ENCODE measurements around the gene CYSTM1.

Gene CYSTM1

GRCh38 chr5:140202610-140203009 lies 27.6 kb downstream of the CYSTM1 start:
- CTCF ChIA-PET: no interaction called here
- DNase-seq (ENCODE audit: extremely low spot score): no peak
- POLR2A ChIA-PET: no interaction called here
- TF ChIP-seq L3MBTL2 (conservative IDR thresholded peaks at IDR 0.05) (no peak), SP1 (IDR thresholded peaks at IDR 0.05) (no peak), ELF4 (IDR thresholded peaks at IDR 0.05) (no peak), NFRKB (IDR thresholded peaks at IDR 0.05) (no peak), ZNF384 (IDR thresholded peaks at IDR 0.05) (no peak), CTBP1 (IDR thresholded peaks at IDR 0.05; ENCODE audit: borderline replicate concordance) (no peak), HDGF (IDR thresholded peaks at IDR 0.05; ENCODE audit: borderline replicate concordance) (no peak), ARNT (IDR thresholded peaks at IDR 0.05) (no peak), TARDBP (IDR thresholded peaks at IDR 0.05) (no peak), LEF1 (IDR thresholded peaks at IDR 0.05; ENCODE audit: borderline replicate concordance) (no peak), FOXK2 (IDR thresholded peaks at IDR 0.05) (no peak)

GRCh38 chr5:140205216-140205615 lies 30.2 kb downstream of the CYSTM1 start:
- POLR2A ChIA-PET: no interaction called here
- TF ChIP-seq PKNOX1 (IDR thresholded peaks at IDR 0.05): no peak
- CTCF ChIA-PET: interaction anchor here (0.6 to 1.4 kb wide), 2 partner anchors 15 to 150 kb away, joined by 4 read pairs; no protein-coding TSS in a partner anchor
- no peak for DNase-seq (ENCODE audit: extremely low spot score)

GRCh38 chr5:140205952-140206351 lies 31.0 kb downstream of the CYSTM1 start:
- POLR2A ChIA-PET: interaction anchor here (1.4 kb wide), 1 partner anchor 9 kb away, joined by 3 read pairs; no protein-coding TSS in a partner anchor
- no peak for DNase-seq (ENCODE audit: extremely low spot score)
- CTCF ChIA-PET: interaction anchor here (0.6 to 1.5 kb wide), 6 partner anchors 13 to 151 kb away, joined by 3 to 6 read pairs (median 4); partner anchors contain the start of gene HBEGF
- TF ChIP-seq L3MBTL2 (conservative IDR thresholded peaks at IDR 0.05) (no peak), PKNOX1 (IDR thresholded peaks at IDR 0.05) (no peak), LEF1 (IDR thresholded peaks at IDR 0.05; ENCODE audit: borderline replicate concordance) (no peak), ARNT (IDR thresholded peaks at IDR 0.05) (no peak), SP1 (IDR thresholded peaks at IDR 0.05) (no peak), FOXM1 (IDR thresholded peaks at IDR 0.05; ENCODE audit: borderline replicate concordance) (no peak), BHLHE40 (IDR thresholded peaks at IDR 0.05; ENCODE audit: borderline replicate concordance) (no peak), TARDBP (IDR thresholded peaks at IDR 0.05) (no peak)

GRCh38 chr5:140207250-140207964 lies 32.4 kb downstream of the CYSTM1 start:
- POLR2A ChIA-PET: no interaction called here
- CTCF ChIA-PET: interaction anchor here (0.6 to 1.5 kb wide), 3 partner anchors 9 to 648 kb away, joined by 3 to 4 read pairs (median 3); partner anchors contain the start of gene HBEGF
- TF ChIP-seq L3MBTL2 (conservative IDR thresholded peaks at IDR 0.05) (no peak), ELF4 (IDR thresholded peaks at IDR 0.05) (no peak), ARNT (IDR thresholded peaks at IDR 0.05) (no peak), HDGF (IDR thresholded peaks at IDR 0.05; ENCODE audit: borderline replicate concordance) (no peak), SP1 (IDR thresholded peaks at IDR 0.05) (no peak), SUZ12 (IDR thresholded peaks at IDR 0.05) (no peak), NFRKB (IDR thresholded peaks at IDR 0.05) (no peak), TARDBP (IDR thresholded peaks at IDR 0.05) (no peak), FOXM1 (IDR thresholded peaks at IDR 0.05; ENCODE audit: borderline replicate concordance) (no peak), LEF1 (IDR thresholded peaks at IDR 0.05; ENCODE audit: borderline replicate concordance) (no peak), FOXA1 (IDR thresholded peaks at IDR 0.05) (no peak), ZNF384 (IDR thresholded peaks at IDR 0.05) (no peak), FOXK2 (IDR thresholded peaks at IDR 0.05) (no peak)
- no peak for DNase-seq (ENCODE audit: extremely low spot score)

- CTCF ChIA-PET: no interaction called here
- POLR2A ChIA-PET: interaction anchor here (0.6 kb wide), 1 partner anchor 22 kb away, joined by 4 read pairs; no protein-coding TSS in a partner anchor
- no peak for DNase-seq (ENCODE audit: extremely low spot score)
- no peak for TF ChIP-seq FOXM1 (IDR thresholded peaks at IDR 0.05; ENCODE audit: borderline replicate concordance)
- TF ChIP-seq ARNT (IDR thresholded peaks at IDR 0.05): no peak
- no peak for TF ChIP-seq FOXK2 (IDR thresholded peaks at IDR 0.05)
- TF ChIP-seq PKNOX1 (IDR thresholded peaks at IDR 0.05): no peak
- TF ChIP-seq CTBP1 (IDR thresholded peaks at IDR 0.05; ENCODE audit: borderline replicate concordance): no peak
- no peak for TF ChIP-seq ZNF384 (IDR thresholded peaks at IDR 0.05)
- no peak for TF ChIP-seq SUZ12 (IDR thresholded peaks at IDR 0.05)
- TF ChIP-seq SP1 (IDR thresholded peaks at IDR 0.05): no peak
- TF ChIP-seq L3MBTL2 (conservative IDR thresholded peaks at IDR 0.05): no peak
- TF ChIP-seq TARDBP (IDR thresholded peaks at IDR 0.05): no peak
- TF ChIP-seq HDGF (IDR thresholded peaks at IDR 0.05; ENCODE audit: borderline replicate concordance): no peak
- TF ChIP-seq NFRKB (IDR thresholded peaks at IDR 0.05): no peak
- TF ChIP-seq BHLHE40 (IDR thresholded peaks at IDR 0.05; ENCODE audit: borderline replicate concordance): no peak
- no peak for TF ChIP-seq LEF1 (IDR thresholded peaks at IDR 0.05; ENCODE audit: borderline replicate concordance)
Measured at GRCh38 chr5:140208065-140208464, 33.1 kb downstream of the CYSTM1 start.

GRCh38 chr5:140213370-140213983 lies 38.5 kb downstream of the CYSTM1 start:
- ChIA-PET CTCF (no interaction called here), POLR2A (interaction anchor here (1.1 kb wide), 1 partner anchor 39 kb away, joined by 3 read pairs; the partner anchor contains the start of gene CYSTM1)
- TF ChIP-seq SP1 (IDR thresholded peaks at IDR 0.05) (no peak), PKNOX1 (IDR thresholded peaks at IDR 0.05) (no peak), L3MBTL2 (conservative IDR thresholded peaks at IDR 0.05) (no peak), ELF4 (IDR thresholded peaks at IDR 0.05) (no peak), NFRKB (IDR thresholded peaks at IDR 0.05) (no peak), SUZ12 (IDR thresholded peaks at IDR 0.05) (no peak)
- DNase-seq (ENCODE audit: extremely low spot score): no peak

Data from HEK293T (cell line).